Endothelial cell of umbilical vein (primary cell): ENCODE data around the gene RPS5. TPM values are rescaled to one million over a fixed set of nuclear protein-coding genes. Genes with fewer than 3 reads are reported as not detected.

ENCODE experiments used
- BruUV-seq: library from RNA; stranded (reverse); fragments of 400-500 nt; replicated peaks from 2 replicates; lab custom pipeline; 2021; lab: Mats Ljungman, UMichigan
- CTCF ChIA-PET: fragments of 300-600, 350-600 bp; sonication (Branson Sonifier 250); formaldehyde crosslinking; loops from one replicate; lab custom pipeline; 2021; ENCODE audit warnings: antibody characterized with exemption, inconsistent platforms; lab: Charles Lee
- POLR2A ChIA-PET: fragments of 300-600, 350-600 bp; sonication (Branson Sonifier 250); formaldehyde crosslinking; loops from one replicate; lab custom pipeline; 2021; ENCODE audit warnings: antibody characterized with exemption, inconsistent platforms; lab: Charles Lee
- DNase-seq: peaks from one replicate; pipeline ENCODE4 v3.0.0-alpha.2; 2011; ENCODE audit warnings: low read depth, low spot score
- FAIRE-seq: peaks from 2 replicates; lab custom pipeline; 2011; peaks lifted over from hg19 to GRCh38; lab: Jason Lieb, UNC
- H2AFZ ChIP-seq: 2 replicates; pipeline ENCODE4 v1.6.0; 2012; ENCODE audit warnings: low read depth, low read length, control low read depth, inconsistent platforms
- H3K27ac ChIP-seq: 2 replicates; pipeline ENCODE4 v1.5.1; 2011; ENCODE audit warnings: low read depth, mild to moderate bottlenecking, control low read depth, low read length, moderate library complexity; ENCODE audit not compliant: insufficient read depth
- H3K27me3 ChIP-seq, 2 experiments: 2 replicates each; pipeline versions ENCODE4 v1.6.0 to v1.6.1; 2011; ENCODE audit warnings: low read length in 2 of 2, mixed read lengths in 1 of 2; ENCODE audit not compliant: control insufficient read depth in 2 of 2, insufficient read depth in 2 of 2
- H3K36me3 ChIP-seq, 2 experiments: 2 replicates in 1 of 2; 3 replicates in 1 of 2; pipeline ENCODE4 v1.5.1; 2011; ENCODE audit warnings: low read length in 2 of 2, mild to moderate bottlenecking in 1 of 2, moderate library complexity in 1 of 2; ENCODE audit not compliant: control insufficient read depth in 2 of 2, insufficient read depth in 2 of 2; ENCODE audit errors: extremely low read depth in 1 of 2
- H3K4me1 ChIP-seq: 3 replicates; pipeline ENCODE4 v1.5.1; 2011; ENCODE audit warnings: mild to moderate bottlenecking, low read length; ENCODE audit not compliant: control insufficient read depth, insufficient read depth; ENCODE audit errors: extremely low read depth
- H3K4me2 ChIP-seq: 2 replicates; pipeline ENCODE4 v1.6.1; 2011; ENCODE audit warnings: low read length, control low read depth, mixed read lengths; ENCODE audit not compliant: insufficient read depth
- H3K4me3 ChIP-seq, 3 experiments: fragments of 200-600 bp in 1 of 3; sonication (generic), shearing (Covaris generic) in 1 of 3; replicated peaks in 1 of 3; 2 replicates each; pipeline ENCODE4 v1.5.1; 2011 to 2016; ENCODE audit warnings: control low read depth in 3 of 3, low read length in 3 of 3, mild to moderate bottlenecking in 2 of 3, inconsistent platforms in 1 of 3, low read depth in 1 of 3, moderate library complexity in 1 of 3; ENCODE audit not compliant: insufficient read depth in 1 of 3
- H3K79me2 ChIP-seq: 2 replicates; pipeline ENCODE4 v1.6.0; 2012; ENCODE audit warnings: low read length, inconsistent platforms; ENCODE audit not compliant: control insufficient read depth, insufficient read depth
- H3K9ac ChIP-seq: replicated peaks from 2 replicates; pipeline ENCODE3; 2011; ENCODE audit warnings: low read length, control low read depth; ENCODE audit not compliant: insufficient read depth; ENCODE audit errors: extremely low read depth
- H3K9me1 ChIP-seq: replicated peaks from 3 replicates; pipeline ENCODE4 v1.6.0; 2011; ENCODE audit warnings: mild to moderate bottlenecking, low read length; ENCODE audit not compliant: control insufficient read depth, insufficient read depth; ENCODE audit errors: extremely low read depth
- H3K9me3 ChIP-seq: replicated peaks from 2 replicates; pipeline ENCODE4 v1.5.1; 2012; ENCODE audit warnings: low read length, inconsistent platforms; ENCODE audit not compliant: control insufficient read depth, insufficient read depth
- H4K20me1 ChIP-seq: replicated peaks from 2 replicates; pipeline ENCODE3; 2011; ENCODE audit warnings: mild to moderate bottlenecking, low read length; ENCODE audit not compliant: control insufficient read depth, insufficient read depth; ENCODE audit errors: extremely low read depth
- EZH2 ChIP-seq: IDR thresholded peaks from 2 replicates; pipeline ENCODE4 v1.6.1; 2012; ENCODE audit warnings: borderline replicate concordance, low read depth, mild to moderate bottlenecking, moderate library complexity, low read length, inconsistent platforms; ENCODE audit not compliant: severe bottlenecking
- FOS ChIP-seq: IDR thresholded peaks from 2 replicates; pipeline ENCODE4 v1.6.1; 2011; ENCODE audit warnings: mild to moderate bottlenecking, low read length, moderate library complexity, borderline replicate concordance; ENCODE audit not compliant: insufficient read depth
- GATA2 ChIP-seq: IDR thresholded peaks from 2 replicates; pipeline ENCODE4 v1.7.0; 2011; ENCODE audit warnings: low read depth, mild to moderate bottlenecking, moderate library complexity, mixed read lengths, low read length; ENCODE audit not compliant: insufficient read length, insufficient read depth
- JUN ChIP-seq: IDR thresholded peaks from 2 replicates; pipeline ENCODE4 v1.6.1; 2011; ENCODE audit warnings: borderline replicate concordance, low read depth; ENCODE audit not compliant: insufficient read length, insufficient read depth
- MYC ChIP-seq: IDR thresholded peaks from one replicate; pipeline ENCODE4 v1.6.1; 2011; ENCODE audit warnings: mild to moderate bottlenecking, low read depth, low read length
- POLR2A ChIP-seq: IDR thresholded peaks from 2 replicates; pipeline ENCODE4 v1.6.1; 2012; ENCODE audit warnings: low read depth, mild to moderate bottlenecking, control low read depth, low read length
- POLR2AphosphoS5 ChIP-seq: IDR thresholded peaks from 2 replicates; pipeline ENCODE4 v1.6.1; 2012; ENCODE audit warnings: low read depth, mild to moderate bottlenecking, control low read depth, low read length, moderate library complexity; ENCODE audit not compliant: insufficient read depth
- dilution Hi-C: fragments of 300-500 bp; cut with MboI; formaldehyde crosslinking; loops from one replicate; pipeline ENCODE4 v1.15.0; 2019; ENCODE audit warnings: low sequenced_read_pairs; ENCODE audit not compliant: extremely low pct_ligation_motif_present
- intact Hi-C: fragments of 100-400 bp; cut with micrococcal nuclease; formaldehyde crosslinking; loops from one replicate; pipeline ENCODE4 v1.10.0; 2022
- polyA plus RNA-seq, 4 experiments: library from polyadenylated mRNA; depleted of rRNA in 3 of 4; stranded (reverse) in 3 of 4; unstranded in 1 of 4; fragments of >200 nt; gene quantifications; 2 replicates each; pipeline versions ENCODE4 v1.2.1 to v1.2.3, GENCODE V29; 2011 to 2012; ENCODE audit warnings: missing spikeins in 1 of 4
- total RNA-seq: library from RNA; stranded (reverse); gene quantifications from 2 replicates; pipeline ENCODE4 v1.2.3, GENCODE V29; 2021
- TF ChIP-seq, protein P1 (sequence below): IDR thresholded peaks from 2 replicates; pipeline ENCODE4 v1.6.1; 2011; ENCODE audit not compliant: insufficient read depth, insufficient read length
- TF ChIP-seq, protein P2 (sequence below), 2 donors: IDR thresholded peaks; 1 replicate in 1 of 2; 2 replicates in 1 of 2; pipeline ENCODE4 v1.5.1; 2011; ENCODE audit warnings: low read length in 2 of 2, mild to moderate bottlenecking in 2 of 2, moderate library complexity in 2 of 2, control low read depth in 1 of 2, inconsistent platforms in 1 of 2, low read depth in 1 of 2; ENCODE audit not compliant: insufficient read depth in 1 of 2; ENCODE audit errors: extremely low read depth in 1 of 2

The RPS5 gene
- total and polyA plus RNA-seq, 2 donors (not counting 3 experiments of a cell fraction or from before 2014, with no cell fraction given): 993 to 3,430 TPM

DNA sequence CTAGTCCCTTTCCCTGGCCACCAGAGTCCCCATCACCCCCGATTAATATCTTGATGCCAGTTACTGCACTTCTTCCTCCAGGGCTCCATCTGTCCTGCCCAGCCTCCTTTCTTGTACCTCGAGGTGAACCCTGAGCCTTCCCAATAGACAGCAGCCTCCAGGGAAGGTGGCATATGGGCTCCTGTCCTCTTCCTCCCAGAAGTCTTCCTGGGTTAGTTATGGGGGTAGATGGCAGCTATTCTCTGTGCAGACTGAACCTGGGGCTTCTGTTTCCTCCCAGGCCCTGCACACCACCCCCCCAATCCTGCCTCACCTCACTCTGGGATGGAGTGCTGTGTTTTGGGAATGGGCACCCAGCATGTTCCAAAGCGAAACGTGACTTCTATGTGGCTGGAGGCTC is 11.0 kb downstream of the RPS5 start:
- H2AFZ ChIP-seq: no peak overlapping the region
- no peak overlapping the region for H3K27ac ChIP-seq
- H3K36me3 ChIP-seq: peaks cover 6 to 16% of the 10 kb centered on the region in 2 experiments
- ChIA-PET CTCF (no interaction called here), POLR2A (no interaction called here)
- no peak overlapping the region for H3K4me2 ChIP-seq
- dilution Hi-C loops: no loop called here
- no TSS peak for BruUV-seq
- no peak for FAIRE-seq
- H3K9ac ChIP-seq: no peak overlapping the region
- peaks cover 12% of the 10 kb centered on the region for H3K4me1 ChIP-seq
- H3K79me2 ChIP-seq: no peaks in the 10 kb centered on the region
- H4K20me1 ChIP-seq: no peaks in the 10 kb centered on the region
- no peak for DNase-seq
- H3K27me3 ChIP-seq: no peaks in the 10 kb centered on the region
- intact Hi-C loops: no loop called here
- H3K9me1 ChIP-seq: no peaks in the 10 kb centered on the region
- no peak for TF ChIP-seq FOS
- TF ChIP-seq EZH2: no peak
- TF ChIP-seq JUN: no peak
- TF ChIP-seq POLR2AphosphoS5: no peak
- no peak for TF ChIP-seq POLR2A
- TF ChIP-seq, protein P1, sequence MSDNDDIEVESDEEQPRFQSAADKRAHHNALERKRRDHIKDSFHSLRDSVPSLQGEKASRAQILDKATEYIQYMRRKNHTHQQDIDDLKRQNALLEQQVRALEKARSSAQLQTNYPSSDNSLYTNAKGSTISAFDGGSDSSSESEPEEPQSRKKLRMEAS: no peak
- no peak for TF ChIP-seq GATA2
- TF ChIP-seq, protein P2, sequence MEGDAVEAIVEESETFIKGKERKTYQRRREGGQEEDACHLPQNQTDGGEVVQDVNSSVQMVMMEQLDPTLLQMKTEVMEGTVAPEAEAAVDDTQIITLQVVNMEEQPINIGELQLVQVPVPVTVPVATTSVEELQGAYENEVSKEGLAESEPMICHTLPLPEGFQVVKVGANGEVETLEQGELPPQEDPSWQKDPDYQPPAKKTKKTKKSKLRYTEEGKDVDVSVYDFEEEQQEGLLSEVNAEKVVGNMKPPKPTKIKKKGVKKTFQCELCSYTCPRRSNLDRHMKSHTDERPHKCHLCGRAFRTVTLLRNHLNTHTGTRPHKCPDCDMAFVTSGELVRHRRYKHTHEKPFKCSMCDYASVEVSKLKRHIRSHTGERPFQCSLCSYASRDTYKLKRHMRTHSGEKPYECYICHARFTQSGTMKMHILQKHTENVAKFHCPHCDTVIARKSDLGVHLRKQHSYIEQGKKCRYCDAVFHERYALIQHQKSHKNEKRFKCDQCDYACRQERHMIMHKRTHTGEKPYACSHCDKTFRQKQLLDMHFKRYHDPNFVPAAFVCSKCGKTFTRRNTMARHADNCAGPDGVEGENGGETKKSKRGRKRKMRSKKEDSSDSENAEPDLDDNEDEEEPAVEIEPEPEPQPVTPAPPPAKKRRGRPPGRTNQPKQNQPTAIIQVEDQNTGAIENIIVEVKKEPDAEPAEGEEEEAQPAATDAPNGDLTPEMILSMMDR (IDR thresholded peaks at IDR 0.05; ENCODE audit: extremely low read depth in 1 of 2, insufficient read depth in 1 of 2, low read depth in 1 of 2, low read length in 2 of 2): no peak
- TF ChIP-seq MYC: no peak
- no peak overlapping the region for H3K4me3 ChIP-seq
- H3K9me3 ChIP-seq: no peaks in the 10 kb centered on the region
